Measurements from ENCODE around the gene YARS2.

YARS2 gene

DNA sequence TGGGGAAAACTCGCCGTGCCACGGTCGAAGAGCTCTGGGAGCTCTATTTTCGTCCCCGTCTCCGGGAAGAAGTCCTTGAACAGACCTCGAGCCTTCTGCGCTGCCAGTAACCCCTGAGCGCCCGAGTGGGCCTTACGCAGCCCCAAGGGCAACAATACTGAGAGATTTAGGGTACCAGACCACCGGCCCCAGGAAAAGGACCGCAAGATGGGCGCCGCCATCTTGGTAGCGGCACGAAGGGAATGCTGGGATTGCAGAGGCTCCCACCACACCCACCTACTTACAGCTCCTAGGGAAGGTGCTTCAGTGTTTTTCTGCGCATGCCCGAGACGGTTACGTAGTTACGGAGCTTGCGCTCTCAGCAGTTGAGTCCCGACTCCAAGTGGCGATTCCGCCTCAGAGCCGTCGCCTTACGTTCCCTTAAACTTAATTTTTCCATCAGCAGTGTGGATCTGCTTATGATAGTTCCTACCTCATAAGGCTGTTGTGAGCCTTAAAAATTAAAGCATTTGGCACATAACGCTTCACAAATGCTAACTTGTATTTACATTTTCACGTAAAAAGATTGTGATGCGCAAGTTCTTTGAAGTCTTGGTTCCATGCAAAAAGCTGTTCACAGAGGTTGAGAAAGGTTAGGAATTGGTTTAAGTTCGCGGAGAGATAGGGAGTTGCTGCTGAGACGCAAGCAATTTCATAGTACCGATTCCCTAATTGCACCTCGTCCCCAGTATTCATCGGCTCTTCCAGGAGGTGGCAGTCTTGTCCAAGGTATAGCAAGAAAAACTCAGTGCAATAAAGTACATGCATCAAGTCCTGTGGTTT lies at the start of gene YARS2:
TSS of gene YARS2 (minus strand) at position 244 of the 822 bp plus-strand sequence. CDS start at position 221, 23 bp downstream.
- peak; percentile 78 for FAIRE-seq

GRCh38 chr12:32804301-32804700 lies 48.6 kb upstream of the YARS2 start:
- no peak for FAIRE-seq

DNA sequence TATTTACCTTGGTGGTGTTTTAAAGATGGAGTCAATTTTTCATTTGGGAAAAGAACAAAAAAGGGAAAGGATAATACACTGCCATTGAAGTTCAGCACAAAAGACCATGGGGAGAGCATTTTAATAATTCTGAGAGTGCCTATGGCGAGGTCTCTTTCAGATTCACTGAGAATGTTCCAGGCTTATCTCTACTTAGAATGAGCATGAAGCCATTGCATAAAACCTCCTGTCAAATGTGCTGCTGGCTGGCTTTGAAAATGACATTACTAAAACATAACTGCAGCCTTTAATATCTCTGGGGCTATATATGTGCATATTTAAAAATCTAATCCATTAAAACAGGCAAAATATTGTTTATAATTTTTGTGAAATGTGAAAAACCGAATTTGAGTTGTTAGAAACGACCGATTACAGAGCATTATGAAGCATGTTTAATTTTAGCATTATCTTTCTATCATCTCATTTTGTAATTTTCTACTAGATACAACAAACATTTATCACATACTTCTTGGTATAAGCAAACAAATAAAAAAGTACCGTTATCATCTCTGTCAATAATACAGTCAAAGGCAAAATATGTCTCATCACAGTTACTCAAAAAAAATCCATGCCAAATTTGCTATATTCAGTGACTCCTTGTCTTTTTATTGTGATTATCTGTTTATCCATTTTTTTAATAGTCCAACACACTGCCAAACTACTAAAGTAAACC lies 45.7 kb upstream of the YARS2 start:
- FAIRE-seq, result no peak

GRCh38 chr12:32794281-32794680 lies 38.6 kb upstream of the YARS2 start:
- no peak for FAIRE-seq

DNA sequence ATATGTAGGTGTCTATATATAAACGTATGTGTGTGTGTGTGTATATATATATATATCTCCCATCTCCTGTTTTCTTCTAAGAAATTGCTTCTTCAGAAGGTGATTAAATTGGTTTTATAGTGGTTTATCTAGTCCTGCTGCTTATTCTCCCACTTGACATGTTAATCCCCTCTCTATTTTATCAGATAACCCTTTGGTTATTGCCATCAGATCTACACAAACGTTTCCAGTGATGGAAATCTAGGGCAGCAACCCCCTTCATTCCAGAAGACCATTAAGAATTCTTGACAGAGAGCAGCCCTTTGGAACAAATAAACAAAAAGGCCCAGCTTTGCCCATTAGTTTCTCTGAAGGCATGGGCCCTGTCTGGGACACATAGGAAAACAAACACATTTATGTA lies 34.2 kb upstream of the YARS2 start:
- FAIRE-seq, result no peak

GRCh38 chr12:32789446-32789845 lies 33.7 kb upstream of the YARS2 start:
- FAIRE-seq, result no peak

DNA sequence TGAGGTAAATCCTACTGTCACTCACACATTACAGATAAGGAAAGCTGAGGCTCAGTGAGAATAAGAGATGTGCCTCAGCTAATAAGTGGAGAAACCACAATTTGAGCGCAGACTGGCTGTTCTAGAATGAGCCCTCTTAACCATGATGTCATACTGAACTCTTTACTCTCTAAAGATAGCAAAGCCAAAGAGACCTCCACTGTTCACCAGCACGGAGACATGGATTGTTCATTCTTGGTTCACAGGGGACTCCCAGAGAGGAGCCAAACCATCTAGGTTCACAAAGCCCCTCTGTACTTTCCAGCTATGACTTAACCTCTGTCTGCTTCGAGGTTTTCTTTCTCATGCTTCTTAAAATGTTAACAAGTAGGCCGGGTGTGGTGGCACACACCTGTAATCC lies 32.7 kb upstream of the YARS2 start:
- no peak for FAIRE-seq

DNA sequence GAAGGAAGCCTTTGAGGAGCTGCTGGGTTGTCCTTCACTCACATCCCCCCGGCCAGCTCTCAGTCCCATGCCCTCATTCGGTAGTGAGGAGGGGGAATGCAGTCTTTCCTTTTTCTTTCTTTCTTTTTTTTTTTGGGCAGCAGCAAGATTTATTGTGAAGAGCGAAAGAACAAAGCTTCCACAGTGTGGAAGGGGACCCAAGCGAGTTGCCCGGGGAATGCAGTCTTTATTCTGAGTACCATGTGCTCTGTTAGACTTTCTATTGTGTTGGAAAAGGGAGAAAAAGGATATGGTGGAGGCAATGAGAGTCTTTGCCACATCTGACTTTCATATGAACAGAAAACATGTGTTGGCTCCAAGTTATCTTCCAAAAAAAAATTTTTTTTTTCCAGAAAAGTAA lies 29.9 kb upstream of the YARS2 start:
- FAIRE-seq, result no peak

GRCh38 chr12:32783029-32783428 lies 27.3 kb upstream of the YARS2 start:
- no peak for FAIRE-seq

GRCh38 chr12:32780071-32780470 lies 24.4 kb upstream of the YARS2 start:
- FAIRE-seq, result no peak

- FAIRE-seq, result no peak
Observed at GRCh38 chr12:32777691-32778175, 22.0 kb upstream of the YARS2 start.

- FAIRE-seq, result no peak
Observed at GRCh38 chr12:32777159-32777558, 21.5 kb upstream of the YARS2 start.

- no peak for FAIRE-seq
Observed at GRCh38 chr12:32776258-32776657, 20.6 kb upstream of the YARS2 start.

DNA sequence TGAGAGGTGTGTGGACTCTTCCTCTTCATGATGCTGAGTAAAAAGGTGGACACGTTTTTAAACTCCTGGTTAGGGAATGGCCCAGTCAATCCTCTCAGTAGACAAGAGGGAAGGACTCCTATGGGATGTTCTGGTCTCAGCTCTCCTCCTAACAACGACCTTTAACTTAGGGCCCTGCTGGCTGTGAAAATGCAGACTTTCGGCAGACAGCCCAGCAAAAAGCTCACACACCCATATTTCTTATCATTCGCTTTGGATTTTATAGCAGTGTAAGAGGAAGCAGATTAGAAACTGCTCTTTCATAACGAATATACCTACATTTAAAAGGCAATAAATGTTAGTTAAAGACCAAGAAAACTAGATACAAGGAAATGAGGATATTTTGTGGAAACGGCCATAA lies 18.0 kb upstream of the YARS2 start:
- FAIRE-seq, result no peak

- FAIRE-seq, result no peak
Observed at GRCh38 chr12:32770141-32770540, 14.4 kb upstream of the YARS2 start.

DNA sequence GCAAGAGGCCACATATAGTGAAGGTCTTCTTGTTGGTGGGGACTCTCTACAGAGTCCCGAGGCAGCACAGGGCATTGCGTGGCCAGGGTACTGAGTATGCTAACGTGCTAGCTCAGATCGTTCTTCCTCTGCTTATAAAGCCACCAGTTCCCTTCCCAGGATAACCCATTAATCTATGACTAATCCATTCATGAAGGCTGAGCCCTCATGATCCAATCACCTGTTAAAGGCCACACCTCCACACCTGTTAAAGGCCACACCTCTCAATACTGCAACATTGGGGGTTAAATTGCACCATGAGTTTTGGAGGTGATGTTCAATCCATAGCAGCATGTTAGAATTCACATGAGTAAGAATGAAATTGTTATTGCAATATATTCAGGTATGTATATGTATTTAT lies 12.8 kb upstream of the YARS2 start:
- FAIRE-seq, result no peak

GRCh38 chr12:32765906-32766305 lies 10.2 kb upstream of the YARS2 start:
- no peak for FAIRE-seq

DNA sequence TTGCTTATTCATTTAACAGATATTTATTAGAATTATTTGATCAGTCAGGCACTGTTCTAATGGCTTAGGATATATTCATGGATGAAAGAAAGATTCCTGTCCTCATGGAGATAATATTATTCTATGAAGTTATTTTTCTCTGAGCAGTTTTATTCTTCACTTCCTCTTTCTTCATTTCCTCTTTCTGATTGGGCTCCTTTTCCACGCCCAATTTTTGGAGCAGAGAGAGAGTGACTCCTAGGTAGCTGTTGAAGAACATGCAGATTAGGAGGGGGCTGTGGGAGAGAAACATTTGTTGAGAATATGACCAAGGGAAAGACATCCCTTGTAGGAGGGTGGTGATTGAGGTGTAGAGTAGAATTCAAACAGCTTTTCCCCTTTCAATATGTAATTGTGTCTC lies 6.0 kb upstream of the YARS2 start:
- FAIRE-seq, result no peak

DNA sequence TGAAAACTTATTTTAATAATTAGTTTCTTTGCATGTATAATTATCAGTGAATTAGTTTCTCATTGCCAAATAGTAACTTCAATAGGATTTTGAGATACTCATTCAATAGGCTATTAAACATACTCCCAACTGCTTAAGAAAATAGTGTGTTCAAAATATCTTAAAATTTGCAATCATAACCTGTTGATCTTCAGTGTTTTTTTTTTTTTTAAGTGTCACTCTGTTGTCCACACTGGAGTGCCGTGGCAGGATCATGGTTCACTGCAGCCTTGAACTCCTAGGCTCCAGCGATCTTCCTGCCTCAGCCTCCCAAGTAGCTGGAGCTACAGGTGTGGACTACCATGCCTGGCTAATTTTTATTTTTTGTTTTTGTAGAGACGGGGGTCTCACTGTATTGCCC lies 1.5 kb upstream of the YARS2 start:
- no peak for FAIRE-seq

DNA sequence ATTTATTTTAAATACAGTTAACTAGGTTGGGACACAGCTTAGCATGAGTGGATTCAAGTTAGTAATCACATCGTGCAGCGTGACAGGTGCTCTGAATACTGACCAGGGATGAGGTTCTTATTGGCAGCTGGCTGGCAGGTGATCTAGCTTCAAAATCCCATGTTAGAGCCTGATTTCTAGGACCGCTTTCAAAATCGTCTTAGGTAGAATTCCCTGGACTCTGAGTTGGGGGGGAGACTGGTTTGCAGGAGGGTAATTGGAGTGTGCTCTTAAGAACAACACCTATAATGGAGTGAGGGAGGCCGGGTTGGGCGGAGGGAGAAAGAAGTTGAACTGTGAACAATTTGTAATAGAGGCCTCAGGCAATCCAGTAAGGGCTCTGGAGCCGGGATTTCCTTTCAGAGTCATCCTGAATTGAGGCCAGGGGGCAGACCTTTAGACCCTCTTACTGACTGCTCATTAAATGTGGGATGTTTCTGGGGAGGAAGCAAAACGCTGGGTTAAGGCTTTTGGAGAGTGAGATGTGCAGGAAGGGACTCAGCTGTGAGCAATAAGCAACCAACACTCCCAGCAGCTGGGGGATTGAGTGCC lies 874 bp upstream of the YARS2 start:
- no peak for FAIRE-seq

GRCh38 chr12:32755051-32755653 lies 545 bp downstream of the YARS2 start:
- FAIRE-seq, result no peak

DNA sequence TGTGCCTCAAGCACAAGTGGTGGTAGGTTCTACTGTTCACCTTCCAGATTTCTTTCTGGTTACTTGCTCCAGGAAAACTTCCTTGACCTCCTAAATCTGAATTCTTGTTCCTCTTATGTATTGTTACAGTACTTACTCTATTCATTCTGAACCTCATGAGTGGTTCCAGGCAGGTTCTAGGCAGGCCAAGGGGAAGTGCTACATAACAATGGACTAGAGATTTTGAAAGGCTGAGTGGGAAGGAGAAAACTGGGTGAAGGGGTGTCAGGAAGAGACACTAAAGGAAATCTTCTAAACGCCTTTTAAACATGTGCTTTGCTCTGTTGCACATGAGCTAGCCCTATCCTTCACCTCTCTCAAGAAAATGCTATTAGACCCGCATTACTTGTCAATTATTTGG lies 1.6 kb downstream of the YARS2 start:
- FAIRE-seq, result no peak

DNA sequence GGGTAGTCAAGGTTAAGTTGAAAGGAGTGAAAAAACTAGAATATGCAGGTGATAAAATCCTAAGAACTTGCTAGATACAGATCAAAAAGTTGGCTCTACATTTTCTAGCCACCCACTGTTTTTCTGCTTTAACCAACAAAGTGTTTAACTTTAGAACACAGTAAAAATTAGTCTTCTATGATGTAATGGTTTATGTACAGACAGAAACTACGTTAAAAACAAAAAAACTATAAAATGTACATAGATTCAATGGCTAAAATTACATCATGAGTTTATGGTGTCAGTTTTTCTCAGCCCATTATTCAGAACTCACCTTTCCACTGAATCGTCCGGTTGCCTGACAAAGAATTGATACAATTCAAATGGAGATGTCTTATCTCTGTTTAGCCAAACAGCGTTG lies 2.1 kb downstream of the YARS2 start:
- no peak for FAIRE-seq

DNA sequence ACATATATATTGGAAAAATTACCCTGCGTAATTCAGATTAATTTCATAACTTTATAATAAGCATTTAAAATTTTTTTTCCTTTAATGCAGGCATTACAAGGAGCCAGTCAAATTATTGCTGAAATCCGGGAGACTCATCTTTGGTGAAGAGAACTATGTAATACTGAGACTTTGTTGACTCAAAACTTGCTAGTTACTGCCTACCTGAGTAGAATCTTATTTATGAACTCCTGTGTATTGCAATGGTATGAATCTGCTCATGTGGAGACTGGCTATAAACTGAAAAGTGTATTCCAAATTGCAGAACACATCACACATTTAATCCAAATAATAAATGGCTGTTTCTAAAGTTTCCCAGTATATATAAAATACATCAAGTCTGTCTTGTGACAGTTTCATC lies 12.4 kb downstream of the YARS2 start:
- no peak for FAIRE-seq
